ENCODE data around the gene ARHGAP9. TPM values are rescaled to one million over a fixed set of nuclear protein-coding genes. Genes with fewer than 3 reads are reported as not detected.

Gene ARHGAP9
- total and polyA plus RNA-seq, 2 of the 8 experiments (the other 6 are each of a cell fraction or from before 2014, with no cell fraction given), result 3.2 to 6.0 TPM

DNA sequence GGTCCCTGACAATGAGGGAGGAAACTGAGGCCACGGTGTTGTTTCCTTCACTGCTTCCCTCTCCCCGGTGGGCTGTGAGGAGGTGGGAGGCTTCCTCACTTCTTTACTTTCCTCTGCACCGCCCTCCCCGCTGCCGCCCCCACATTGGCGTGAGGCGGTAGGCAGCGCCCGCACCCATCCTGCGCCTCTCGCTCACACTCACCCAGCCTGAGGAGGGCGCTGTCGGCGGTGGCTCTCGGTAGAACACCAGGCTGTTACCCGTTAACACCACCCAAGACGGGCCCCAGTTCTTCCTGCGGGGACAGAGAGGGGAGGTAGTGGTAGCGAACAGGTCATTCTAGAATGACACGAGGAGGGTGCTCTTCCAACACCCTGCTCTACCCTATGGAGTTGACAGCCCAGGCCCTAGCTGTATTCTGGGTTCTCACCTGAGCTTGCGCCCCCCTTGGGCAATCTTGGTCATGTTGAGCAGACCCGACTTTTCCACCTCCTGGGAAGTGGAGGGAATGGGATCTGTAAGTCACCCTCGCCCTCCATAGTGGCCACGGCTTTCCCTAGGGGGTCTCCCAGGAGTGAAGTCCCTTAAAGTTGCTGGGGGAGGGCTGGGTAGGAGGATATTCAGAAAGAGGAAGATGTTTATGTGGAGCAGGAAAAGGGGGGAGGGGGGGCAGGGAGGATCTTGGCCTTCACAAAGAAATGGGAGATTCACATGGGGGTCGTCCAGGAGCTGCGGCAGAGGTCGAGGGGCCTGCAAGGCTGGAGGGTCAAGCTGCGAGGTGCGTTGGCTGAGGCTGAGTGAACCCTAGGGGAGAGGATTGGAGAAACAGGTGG is 3.3 kb downstream of the ARHGAP9 start (continued):
- TF ChIP-seq, protein P1, sequence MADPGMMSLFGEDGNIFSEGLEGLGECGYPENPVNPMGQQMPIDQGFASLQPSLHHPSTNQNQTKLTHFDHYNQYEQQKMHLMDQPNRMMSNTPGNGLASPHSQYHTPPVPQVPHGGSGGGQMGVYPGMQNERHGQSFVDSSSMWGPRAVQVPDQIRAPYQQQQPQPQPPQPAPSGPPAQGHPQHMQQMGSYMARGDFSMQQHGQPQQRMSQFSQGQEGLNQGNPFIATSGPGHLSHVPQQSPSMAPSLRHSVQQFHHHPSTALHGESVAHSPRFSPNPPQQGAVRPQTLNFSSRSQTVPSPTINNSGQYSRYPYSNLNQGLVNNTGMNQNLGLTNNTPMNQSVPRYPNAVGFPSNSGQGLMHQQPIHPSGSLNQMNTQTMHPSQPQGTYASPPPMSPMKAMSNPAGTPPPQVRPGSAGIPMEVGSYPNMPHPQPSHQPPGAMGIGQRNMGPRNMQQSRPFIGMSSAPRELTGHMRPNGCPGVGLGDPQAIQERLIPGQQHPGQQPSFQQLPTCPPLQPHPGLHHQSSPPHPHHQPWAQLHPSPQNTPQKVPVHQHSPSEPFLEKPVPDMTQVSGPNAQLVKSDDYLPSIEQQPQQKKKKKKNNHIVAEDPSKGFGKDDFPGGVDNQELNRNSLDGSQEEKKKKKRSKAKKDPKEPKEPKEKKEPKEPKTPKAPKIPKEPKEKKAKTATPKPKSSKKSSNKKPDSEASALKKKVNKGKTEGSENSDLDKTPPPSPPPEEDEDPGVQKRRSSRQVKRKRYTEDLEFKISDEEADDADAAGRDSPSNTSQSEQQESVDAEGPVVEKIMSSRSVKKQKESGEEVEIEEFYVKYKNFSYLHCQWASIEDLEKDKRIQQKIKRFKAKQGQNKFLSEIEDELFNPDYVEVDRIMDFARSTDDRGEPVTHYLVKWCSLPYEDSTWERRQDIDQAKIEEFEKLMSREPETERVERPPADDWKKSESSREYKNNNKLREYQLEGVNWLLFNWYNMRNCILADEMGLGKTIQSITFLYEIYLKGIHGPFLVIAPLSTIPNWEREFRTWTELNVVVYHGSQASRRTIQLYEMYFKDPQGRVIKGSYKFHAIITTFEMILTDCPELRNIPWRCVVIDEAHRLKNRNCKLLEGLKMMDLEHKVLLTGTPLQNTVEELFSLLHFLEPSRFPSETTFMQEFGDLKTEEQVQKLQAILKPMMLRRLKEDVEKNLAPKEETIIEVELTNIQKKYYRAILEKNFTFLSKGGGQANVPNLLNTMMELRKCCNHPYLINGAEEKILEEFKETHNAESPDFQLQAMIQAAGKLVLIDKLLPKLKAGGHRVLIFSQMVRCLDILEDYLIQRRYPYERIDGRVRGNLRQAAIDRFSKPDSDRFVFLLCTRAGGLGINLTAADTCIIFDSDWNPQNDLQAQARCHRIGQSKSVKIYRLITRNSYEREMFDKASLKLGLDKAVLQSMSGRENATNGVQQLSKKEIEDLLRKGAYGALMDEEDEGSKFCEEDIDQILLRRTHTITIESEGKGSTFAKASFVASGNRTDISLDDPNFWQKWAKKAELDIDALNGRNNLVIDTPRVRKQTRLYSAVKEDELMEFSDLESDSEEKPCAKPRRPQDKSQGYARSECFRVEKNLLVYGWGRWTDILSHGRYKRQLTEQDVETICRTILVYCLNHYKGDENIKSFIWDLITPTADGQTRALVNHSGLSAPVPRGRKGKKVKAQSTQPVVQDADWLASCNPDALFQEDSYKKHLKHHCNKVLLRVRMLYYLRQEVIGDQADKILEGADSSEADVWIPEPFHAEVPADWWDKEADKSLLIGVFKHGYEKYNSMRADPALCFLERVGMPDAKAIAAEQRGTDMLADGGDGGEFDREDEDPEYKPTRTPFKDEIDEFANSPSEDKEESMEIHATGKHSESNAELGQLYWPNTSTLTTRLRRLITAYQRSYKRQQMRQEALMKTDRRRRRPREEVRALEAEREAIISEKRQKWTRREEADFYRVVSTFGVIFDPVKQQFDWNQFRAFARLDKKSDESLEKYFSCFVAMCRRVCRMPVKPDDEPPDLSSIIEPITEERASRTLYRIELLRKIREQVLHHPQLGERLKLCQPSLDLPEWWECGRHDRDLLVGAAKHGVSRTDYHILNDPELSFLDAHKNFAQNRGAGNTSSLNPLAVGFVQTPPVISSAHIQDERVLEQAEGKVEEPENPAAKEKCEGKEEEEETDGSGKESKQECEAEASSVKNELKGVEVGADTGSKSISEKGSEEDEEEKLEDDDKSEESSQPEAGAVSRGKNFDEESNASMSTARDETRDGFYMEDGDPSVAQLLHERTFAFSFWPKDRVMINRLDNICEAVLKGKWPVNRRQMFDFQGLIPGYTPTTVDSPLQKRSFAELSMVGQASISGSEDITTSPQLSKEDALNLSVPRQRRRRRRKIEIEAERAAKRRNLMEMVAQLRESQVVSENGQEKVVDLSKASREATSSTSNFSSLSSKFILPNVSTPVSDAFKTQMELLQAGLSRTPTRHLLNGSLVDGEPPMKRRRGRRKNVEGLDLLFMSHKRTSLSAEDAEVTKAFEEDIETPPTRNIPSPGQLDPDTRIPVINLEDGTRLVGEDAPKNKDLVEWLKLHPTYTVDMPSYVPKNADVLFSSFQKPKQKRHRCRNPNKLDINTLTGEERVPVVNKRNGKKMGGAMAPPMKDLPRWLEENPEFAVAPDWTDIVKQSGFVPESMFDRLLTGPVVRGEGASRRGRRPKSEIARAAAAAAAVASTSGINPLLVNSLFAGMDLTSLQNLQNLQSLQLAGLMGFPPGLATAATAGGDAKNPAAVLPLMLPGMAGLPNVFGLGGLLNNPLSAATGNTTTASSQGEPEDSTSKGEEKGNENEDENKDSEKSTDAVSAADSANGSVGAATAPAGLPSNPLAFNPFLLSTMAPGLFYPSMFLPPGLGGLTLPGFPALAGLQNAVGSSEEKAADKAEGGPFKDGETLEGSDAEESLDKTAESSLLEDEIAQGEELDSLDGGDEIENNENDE (IDR thresholded peaks at IDR 0.05; ENCODE audit: insufficient replicate concordance, low read length), result no peak
- TF ChIP-seq SIX5 (IDR thresholded peaks at IDR 0.05; ENCODE audit: low read depth, low read length), result no peak
- no peak for TF ChIP-seq ZNF274 (IDR thresholded peaks at IDR 0.05; ENCODE audit: borderline replicate concordance, extremely low read depth, low read length)
- no peak for TF ChIP-seq POLR2AphosphoS5 (IDR thresholded peaks at IDR 0.05; ENCODE audit: low read depth, low read length)
- no peak for TF ChIP-seq CTBP2 (IDR thresholded peaks at IDR 0.05; ENCODE audit: borderline replicate concordance, insufficient read depth, insufficient read length, low read length)
- TF ChIP-seq BCL11A (IDR thresholded peaks at IDR 0.05; ENCODE audit: low read depth in 2 of 2, low read length in 2 of 2), result no peak
- TF ChIP-seq SRF (IDR thresholded peaks at IDR 0.05; ENCODE audit: low read depth, low read length), result no peak
- no peak for TF ChIP-seq BACH1 (IDR thresholded peaks at IDR 0.05; ENCODE audit: low read length)
- TF ChIP-seq, protein P2, sequence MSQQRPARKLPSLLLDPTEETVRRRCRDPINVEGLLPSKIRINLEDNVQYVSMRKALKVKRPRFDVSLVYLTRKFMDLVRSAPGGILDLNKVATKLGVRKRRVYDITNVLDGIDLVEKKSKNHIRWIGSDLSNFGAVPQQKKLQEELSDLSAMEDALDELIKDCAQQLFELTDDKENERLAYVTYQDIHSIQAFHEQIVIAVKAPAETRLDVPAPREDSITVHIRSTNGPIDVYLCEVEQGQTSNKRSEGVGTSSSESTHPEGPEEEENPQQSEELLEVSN (IDR thresholded peaks at IDR 0.05), result no peak

Measured in H1 (cell line).